ENCODE measurements around the gene KLHL14. TPM values are rescaled to one million over a fixed set of nuclear protein-coding genes. Genes with fewer than 3 reads are reported as not detected.

The KLHL14 gene
- total RNA-seq, 1 donor from 2014 or later = 0.13 TPM

GRCh38 chr18:32769071-32769585 is 3.7 kb downstream of the KLHL14 start:
- peak; percentile 47 for DNase-seq (ENCODE audit: low spot score)
- peaks cover 5% of the 10 kb centered on the region for H3K27me3 Mint-ChIP-seq (ENCODE audit: insufficient read depth, low read depth)
- Histone ChIP-seq H2AFZ (replicated peaks) (peak overlapping the region; percentile 69), H3K9me3 (ENCODE audit: low read depth) (no peaks in the 10 kb centered on the region), H3K79me2 (ENCODE audit: low read depth) (no peaks in the 10 kb centered on the region), H3K27me3 (peaks cover 69% of the 10 kb centered on the region), H3K9ac (no peak overlapping the region), H3K4me1 (peaks cover 27% of the 10 kb centered on the region), H4K20me1 (ENCODE audit: low read depth) (peaks cover 3% of the 10 kb centered on the region), H3K36me3 (no peaks in the 10 kb centered on the region), H3F3A (ENCODE audit: low read depth) (peaks cover 17% of the 10 kb centered on the region), H3K4me3 (peak overlapping the region; percentile 65), H3K4me2 (peak overlapping the region; percentile 96), H3K27ac (no peak overlapping the region)
- no peaks in the 10 kb centered on the region for H3K9me3 Mint-ChIP-seq
- no peak for TF ChIP-seq EZH2phosphoT487 (IDR thresholded peaks at IDR 0.05)
- peak overlapping the region; percentile 84 for H3K4me3 Mint-ChIP-seq
- H3K36me3 Mint-ChIP-seq = no peaks in the 10 kb centered on the region
- H3K27ac Mint-ChIP-seq = peak overlapping the region; percentile 78
- peaks cover 50% of the 10 kb centered on the region for H3K4me1 Mint-ChIP-seq

GRCh38 chr18:32767400-32767799 is 5.4 kb downstream of the KLHL14 start:
- peak overlapping the region; percentile 83 for H3K4me3 Mint-ChIP-seq
- no peak overlapping the region for H3K27ac ChIP-seq
- H3K27me3 ChIP-seq = peaks cover 52% of the 10 kb centered on the region

GRCh38 chr18:32764611-32765244 is 8.1 kb downstream of the KLHL14 start:
- no peak overlapping the region for H3K4me3 Mint-ChIP-seq
- peaks cover 12% of the 10 kb centered on the region for H3F3A ChIP-seq (ENCODE audit: low read depth)
- no peaks in the 10 kb centered on the region for H3K9me3 ChIP-seq (ENCODE audit: low read depth)
- no peaks in the 10 kb centered on the region for H3K27me3 Mint-ChIP-seq (ENCODE audit: insufficient read depth, low read depth)
- no peak overlapping the region for H2AFZ ChIP-seq (replicated peaks)
- H3K9ac ChIP-seq = no peak overlapping the region
- H3K27ac ChIP-seq = no peak overlapping the region
- no peaks in the 10 kb centered on the region for H3K79me2 ChIP-seq (ENCODE audit: low read depth)
- no peak for TF ChIP-seq EZH2 (IDR thresholded peaks at IDR 0.05)
- no peak for TF ChIP-seq CTCF (IDR thresholded peaks at IDR 0.05)
- no peak for TF ChIP-seq EZH2phosphoT487 (IDR thresholded peaks at IDR 0.05)
- no peaks in the 10 kb centered on the region for H4K20me1 ChIP-seq (ENCODE audit: low read depth)
- peaks cover 16% of the 10 kb centered on the region for H3K4me1 ChIP-seq
- H3K9me3 Mint-ChIP-seq = no peaks in the 10 kb centered on the region
- DNase-seq (ENCODE audit: low spot score) = no peak
- H3K4me2 ChIP-seq = no peak overlapping the region
- H3K4me1 Mint-ChIP-seq = peaks cover 53% of the 10 kb centered on the region
- no peak overlapping the region for H3K4me3 ChIP-seq
- H3K36me3 Mint-ChIP-seq = peaks cover 4% of the 10 kb centered on the region
- no peaks in the 10 kb centered on the region for H3K36me3 ChIP-seq
- H3K27ac Mint-ChIP-seq = no peak overlapping the region
- peaks cover 25% of the 10 kb centered on the region for H3K27me3 ChIP-seq

More at GRCh38 chr18:32767400-32767799, 5.4 kb downstream of the KLHL14 start:
- H3K27me3 Mint-ChIP-seq (ENCODE audit: insufficient read depth, low read depth) = peaks cover 2% of the 10 kb centered on the region
- H3F3A ChIP-seq (ENCODE audit: low read depth) = peaks cover 17% of the 10 kb centered on the region
- H3K79me2 ChIP-seq (ENCODE audit: low read depth) = no peaks in the 10 kb centered on the region
- H4K20me1 ChIP-seq (ENCODE audit: low read depth) = peaks cover 3% of the 10 kb centered on the region
- no peak overlapping the region for H3K4me3 ChIP-seq
- H3K9ac ChIP-seq = no peak overlapping the region
- H3K4me1 ChIP-seq = peaks cover 22% of the 10 kb centered on the region
- H3K9me3 Mint-ChIP-seq = no peaks in the 10 kb centered on the region
- H3K36me3 ChIP-seq = no peaks in the 10 kb centered on the region
- TF ChIP-seq EZH2phosphoT487 (IDR thresholded peaks at IDR 0.05) (no peak), CTCF (IDR thresholded peaks at IDR 0.05) (no peak), EZH2 (IDR thresholded peaks at IDR 0.05) (no peak)
- no peak overlapping the region for H2AFZ ChIP-seq (replicated peaks)
- H3K4me2 ChIP-seq = no peak overlapping the region
- peaks cover 36% of the 10 kb centered on the region for H3K4me1 Mint-ChIP-seq
- no peak for DNase-seq (ENCODE audit: low spot score)
- peaks cover 2% of the 10 kb centered on the region for H3K36me3 Mint-ChIP-seq
- H3K9me3 ChIP-seq (ENCODE audit: low read depth) = no peaks in the 10 kb centered on the region
- peak overlapping the region; percentile 69 for H3K27ac Mint-ChIP-seq

- H3K4me3 Mint-ChIP-seq = no peak overlapping the region
- H3K4me3 ChIP-seq = no peak overlapping the region
- no peak overlapping the region for H3K27ac Mint-ChIP-seq
- peaks cover 42% of the 10 kb centered on the region for H3K4me1 Mint-ChIP-seq
- no peak for DNase-seq (ENCODE audit: low spot score)
- no peaks in the 10 kb centered on the region for H4K20me1 ChIP-seq (ENCODE audit: low read depth)
- peaks cover 11% of the 10 kb centered on the region for H3K27me3 ChIP-seq
- no peak overlapping the region for H2AFZ ChIP-seq (replicated peaks)
- no peaks in the 10 kb centered on the region for H3K9me3 ChIP-seq (ENCODE audit: low read depth)
- no peak overlapping the region for H3K4me2 ChIP-seq
- no peak overlapping the region for H3K9ac ChIP-seq
- H3K27ac ChIP-seq = no peak overlapping the region
- no peaks in the 10 kb centered on the region for H3K27me3 Mint-ChIP-seq (ENCODE audit: insufficient read depth, low read depth)
- peaks cover 5% of the 10 kb centered on the region for H3K4me1 ChIP-seq
- no peaks in the 10 kb centered on the region for H3K9me3 Mint-ChIP-seq
- no peaks in the 10 kb centered on the region for H3F3A ChIP-seq (ENCODE audit: low read depth)
- TF ChIP-seq CTCF (IDR thresholded peaks at IDR 0.05) = no peak
- TF ChIP-seq EZH2 (IDR thresholded peaks at IDR 0.05) = no peak
- no peak for TF ChIP-seq EZH2phosphoT487 (IDR thresholded peaks at IDR 0.05)
- H3K79me2 ChIP-seq (ENCODE audit: low read depth) = no peaks in the 10 kb centered on the region
- peaks cover 9% of the 10 kb centered on the region for H3K36me3 Mint-ChIP-seq
- H3K36me3 ChIP-seq = no peaks in the 10 kb centered on the region
Measured at GRCh38 chr18:32763293-32763692, 9.5 kb downstream of the KLHL14 start.

All from neural progenitor cell (in vitro differentiated cells).